Activated T-helper 17 cell treated with anti-CD3 and anti-CD28 coated beads, Interleukin-2, amount 50 U/mL, for 72 hours (primary cell): ENCODE measurements around the gene ACO2. TPM values are rescaled to one million over a fixed set of nuclear protein-coding genes. Genes with fewer than 3 reads are reported as not detected.
"Not testable (repeated sequence)": the region's sequence is repeated elsewhere in the genome, so short reads cannot be mapped to it uniquely, and the experiment has no call there.

Experiments
- ATAC-seq: fragments of 150-1000 bp; cut with Tn5 transposase; replicated peaks from 2 replicates; pipeline ENCODE4 v1.10.0; 2021; ENCODE audit warnings: mild to moderate bottlenecking, moderate library complexity
- H3K27ac Mint-ChIP-seq: one replicate; pipeline ENCODE4 v1.8.0; 2022; ENCODE audit warnings: mixed read lengths
- H3K27me3 Mint-ChIP-seq: one replicate; pipeline ENCODE4 v1.8.0; 2022; ENCODE audit warnings: mixed read lengths
- H3K36me3 Mint-ChIP-seq: one replicate; pipeline ENCODE4 v1.8.0; 2022; ENCODE audit warnings: low read depth, mild to moderate bottlenecking, mixed read lengths
- H3K4me1 Mint-ChIP-seq: one replicate; pipeline ENCODE4 v1.8.0; 2022; ENCODE audit warnings: mixed read lengths
- H3K4me3 Mint-ChIP-seq: one replicate; pipeline ENCODE4 v1.8.0; 2022; ENCODE audit warnings: mild to moderate bottlenecking, mixed read lengths
- H3K9me3 Mint-ChIP-seq: one replicate; pipeline ENCODE4 v1.8.0; 2022; ENCODE audit warnings: mixed read lengths
- total RNA-seq, 2 donors: library from RNA; stranded (reverse); gene quantifications; one replicate each; pipeline ENCODE4 v1.2.3, GENCODE V29; 2022

The ACO2 gene
- total RNA-seq, 2 donors from 2014 or later = 67.8 to 106 TPM

- H3K4me3 Mint-ChIP-seq = no peak overlapping the region
Measured at GRCh38 chr22:41568811-41569210, 99.9 kb downstream of the ACO2 start.

GRCh38 chr22:41570221-41570620, 101.3 kb downstream of the ACO2 start:
- no peak for ATAC-seq
- Mint-ChIP-seq H3K36me3 (no peaks in the 10 kb centered on the region), H3K4me1 (no peaks in the 10 kb centered on the region)

More at GRCh38 chr22:41568811-41569210, 99.9 kb downstream of the ACO2 start:
- H3K27ac Mint-ChIP-seq = peak overlapping the region; percentile 43
- H3K27me3 Mint-ChIP-seq = no peaks in the 10 kb centered on the region
- H3K4me1 Mint-ChIP-seq = no peaks in the 10 kb centered on the region
- ATAC-seq = no peak
- H3K36me3 Mint-ChIP-seq = no peaks in the 10 kb centered on the region
- H3K9me3 Mint-ChIP-seq = no peaks in the 10 kb centered on the region

GRCh38 chr22:41571786-41572185, 102.9 kb downstream of the ACO2 start:
- no peak overlapping the region for H3K27ac Mint-ChIP-seq
- H3K4me1 Mint-ChIP-seq = no peaks in the 10 kb centered on the region
- H3K9me3 Mint-ChIP-seq = no peaks in the 10 kb centered on the region
- no peaks in the 10 kb centered on the region for H3K36me3 Mint-ChIP-seq
- H3K27me3 Mint-ChIP-seq = no peaks in the 10 kb centered on the region
- H3K4me3 Mint-ChIP-seq = no peak overlapping the region
- ATAC-seq = no peak

More at GRCh38 chr22:41570221-41570620, 101.3 kb downstream of the ACO2 start:
- Mint-ChIP-seq H3K27ac (no peak overlapping the region), H3K9me3 (no peaks in the 10 kb centered on the region), H3K4me3 (no peak overlapping the region), H3K27me3 (no peaks in the 10 kb centered on the region)

GRCh38 chr22:41572305-41572704, 103.4 kb downstream of the ACO2 start:
- H3K36me3 Mint-ChIP-seq, H3K4me3 Mint-ChIP-seq, ATAC-seq, H3K27ac Mint-ChIP-seq, H3K9me3 Mint-ChIP-seq, H3K4me1 Mint-ChIP-seq, H3K27me3 Mint-ChIP-seq: not testable (repeated sequence)

GRCh38 chr22:41573677-41574076, 104.8 kb downstream of the ACO2 start:
- no peak overlapping the region for H3K27ac Mint-ChIP-seq
- H3K36me3 Mint-ChIP-seq = peaks cover 13% of the 10 kb centered on the region
- H3K4me3 Mint-ChIP-seq = no peak overlapping the region
- H3K9me3 Mint-ChIP-seq = no peaks in the 10 kb centered on the region
- H3K27me3 Mint-ChIP-seq = no peaks in the 10 kb centered on the region
- H3K4me1 Mint-ChIP-seq = no peaks in the 10 kb centered on the region
- no peak for ATAC-seq

- Mint-ChIP-seq H3K9me3 (no peaks in the 10 kb centered on the region), H3K36me3 (peaks cover 13% of the 10 kb centered on the region), H3K4me1 (no peaks in the 10 kb centered on the region), H3K27ac (no peak overlapping the region), H3K4me3 (no peak overlapping the region), H3K27me3 (no peaks in the 10 kb centered on the region)
- ATAC-seq = no peak
Measured at GRCh38 chr22:41574847-41575381, 106.0 kb downstream of the ACO2 start.

GRCh38 chr22:41575533-41575932, 106.6 kb downstream of the ACO2 start:
- no peak for ATAC-seq
- Mint-ChIP-seq H3K4me3 (no peak overlapping the region), H3K4me1 (no peaks in the 10 kb centered on the region), H3K27ac (no peak overlapping the region), H3K36me3 (peaks cover 20% of the 10 kb centered on the region), H3K27me3 (no peaks in the 10 kb centered on the region), H3K9me3 (no peaks in the 10 kb centered on the region)

GRCh38 chr22:41576877-41577276, 108.0 kb downstream of the ACO2 start:
- Mint-ChIP-seq H3K27ac (no peak overlapping the region), H3K9me3 (no peaks in the 10 kb centered on the region), H3K36me3 (peaks cover 28% of the 10 kb centered on the region), H3K4me3 (no peak overlapping the region), H3K27me3 (no peaks in the 10 kb centered on the region), H3K4me1 (no peaks in the 10 kb centered on the region)
- ATAC-seq = peak; percentile 56

GRCh38 chr22:41578114-41578513, 109.2 kb downstream of the ACO2 start:
- H3K9me3 Mint-ChIP-seq = no peaks in the 10 kb centered on the region
- no peaks in the 10 kb centered on the region for H3K27me3 Mint-ChIP-seq
- H3K36me3 Mint-ChIP-seq = peaks cover 41% of the 10 kb centered on the region
- peaks cover 6% of the 10 kb centered on the region for H3K4me1 Mint-ChIP-seq
- H3K4me3 Mint-ChIP-seq = no peak overlapping the region
- H3K27ac Mint-ChIP-seq = no peak overlapping the region
- ATAC-seq = no peak

Other genes starting within 250 kb of the ACO2 start
- gene CHADL, start 228.2 kb upstream of the ACO2 start, total RNA-seq = under 1 TPM; 0.41 to 0.50 TPM
- 100 to 1,000 TPM in 1 of 2 donors, 10 to 100 TPM in 1; 81.6 to 166 TPM for gene RANGAP1, start 182.9 kb upstream of the ACO2 start, total RNA-seq
- gene ZC3H7B, start 167.6 kb upstream of the ACO2 start, total RNA-seq = 10 to 100 TPM; 28.3 to 48.6 TPM
- 1 to 10 TPM; 2.4 to 4.0 TPM for gene TEF, start 87.2 kb upstream of the ACO2 start, total RNA-seq
- 10 to 100 TPM; 38.5 to 40.8 TPM for gene TOB2, start 22.3 kb upstream of the ACO2 start, total RNA-seq
- 10 to 100 TPM; 34.3 to 92.0 TPM for gene PHF5A, start 425 bp upstream of the ACO2 start, total RNA-seq
- 10 to 100 TPM; 19.5 to 58.2 TPM for gene POLR3H, start 75.4 kb downstream of the ACO2 start, total RNA-seq
- gene CSDC2, start 91.9 kb downstream of the ACO2 start, total RNA-seq = not detected
- gene PMM1, start 120.7 kb downstream of the ACO2 start, total RNA-seq = 10 to 100 TPM; 41.0 to 54.7 TPM
- 10 to 100 TPM; 31.1 to 60.3 TPM for gene DESI1, start 151.9 kb downstream of the ACO2 start, total RNA-seq
- gene XRCC6, start 152.2 kb downstream of the ACO2 start, total RNA-seq = 100 to 1,000 TPM; 237 to 428 TPM
- 100 to 1,000 TPM; 175 to 256 TPM for gene SNU13, start 219.8 kb downstream of the ACO2 start, total RNA-seq
- 10 to 100 TPM; 39.8 to 40.1 TPM for gene MEI1, start 230.4 kb downstream of the ACO2 start, total RNA-seq